Stimulated activated CD8-positive, alpha-beta memory T cell treated with anti-CD3 and anti-CD28 coated beads, Interleukin-7, amount 100 ng/mL, for 48 hours (primary cell): ENCODE measurements around the gene UAP1L1.

Experiments used
- DNase-seq, 2 donors: peaks; one replicate each; pipeline ENCODE4 v3.0.0-alpha.2; 2020; ENCODE audit warnings: low read depth in 1 of 2; ENCODE audit errors: extremely low read depth in 1 of 2

UAP1L1 gene

DNA sequence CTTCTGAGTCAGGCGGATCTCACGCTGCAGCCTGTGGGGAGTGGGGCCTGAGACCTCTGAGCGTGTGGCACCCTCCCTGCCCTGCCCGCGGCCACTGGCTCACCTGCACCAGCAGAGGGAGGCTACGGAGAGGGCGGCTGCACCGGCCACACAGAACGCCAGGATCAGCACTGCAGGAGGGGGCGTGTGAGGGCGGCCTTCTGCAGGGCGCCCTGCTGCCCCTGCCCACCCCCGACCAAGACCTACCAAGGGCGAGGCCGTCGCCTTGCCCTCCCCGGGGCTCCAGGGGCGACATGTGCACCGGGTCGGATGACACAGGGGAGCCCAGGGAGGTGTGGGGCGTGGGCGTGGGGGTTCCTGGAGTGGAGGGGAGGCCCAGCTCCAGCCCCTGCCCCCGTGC is 36.7 kb upstream of the UAP1L1 start:
- no peak for DNase-seq

DNA sequence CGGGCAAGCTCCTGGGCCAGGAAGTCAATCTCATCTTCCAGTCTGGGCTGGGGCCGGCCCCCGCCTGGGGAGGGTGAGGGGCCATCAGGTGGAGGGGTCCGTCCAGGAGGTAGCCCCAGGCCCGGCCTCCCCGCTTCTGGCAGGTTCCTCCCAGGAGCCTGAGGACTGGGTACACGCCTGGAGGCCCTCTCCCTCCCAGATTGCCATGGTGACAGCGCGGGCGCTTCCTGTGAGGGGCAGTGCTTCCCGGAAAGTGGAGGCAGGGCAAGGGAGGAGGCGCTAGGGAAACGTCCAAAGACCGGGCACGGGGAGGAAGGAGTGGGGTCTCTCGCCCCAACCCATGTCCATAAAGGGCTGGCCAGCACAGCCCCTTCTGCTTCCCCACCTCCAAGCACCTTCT is 36.2 kb upstream of the UAP1L1 start:
- no peak for DNase-seq

DNA sequence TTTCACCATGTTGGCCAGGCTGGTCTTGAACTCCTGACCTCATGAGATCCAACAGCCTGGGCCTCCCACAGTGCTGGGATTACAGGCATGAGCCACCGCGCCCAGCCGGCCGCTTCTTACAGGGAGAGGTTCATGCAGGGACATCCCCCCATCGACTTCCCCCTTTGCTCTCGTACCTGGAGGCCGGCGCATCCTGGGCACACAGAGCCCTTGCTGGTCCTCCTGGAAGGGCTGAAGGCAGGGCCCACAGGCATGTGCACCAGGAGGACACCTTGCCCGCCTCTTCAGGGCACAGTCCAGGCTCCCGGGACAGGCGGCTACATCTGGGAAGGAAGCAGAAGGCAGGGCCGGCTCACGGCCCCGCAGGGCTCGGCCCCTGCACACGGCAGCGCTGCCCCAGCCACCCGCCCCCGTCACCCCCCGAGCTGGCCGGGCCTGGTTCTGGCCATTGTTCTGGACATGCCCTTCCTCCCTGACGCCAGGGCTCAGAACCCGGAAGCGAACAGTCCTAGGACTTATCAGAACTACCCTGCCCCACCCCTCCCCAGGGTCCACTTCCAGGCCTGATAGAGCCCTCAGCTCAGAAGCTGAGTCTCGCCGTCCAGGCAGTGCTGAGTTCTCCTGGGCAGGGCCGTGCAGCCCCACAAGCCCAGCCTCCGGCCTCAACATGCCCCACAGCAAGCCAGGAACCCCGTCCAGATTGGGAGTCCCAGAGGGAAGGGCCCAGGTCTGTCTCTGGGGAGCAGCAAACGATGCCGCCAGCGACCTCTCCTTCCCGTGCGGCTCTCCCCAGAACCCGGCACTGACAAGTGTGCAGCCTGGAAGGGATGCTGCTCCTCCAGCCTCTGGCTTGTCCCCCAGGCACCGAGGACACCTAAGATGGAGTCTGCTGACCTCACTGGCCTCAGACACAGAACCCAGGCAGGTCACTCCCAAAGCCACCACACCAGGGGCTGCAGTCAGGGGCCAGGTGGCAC is 34.3 kb upstream of the UAP1L1 start:
- no peak for DNase-seq

DNA sequence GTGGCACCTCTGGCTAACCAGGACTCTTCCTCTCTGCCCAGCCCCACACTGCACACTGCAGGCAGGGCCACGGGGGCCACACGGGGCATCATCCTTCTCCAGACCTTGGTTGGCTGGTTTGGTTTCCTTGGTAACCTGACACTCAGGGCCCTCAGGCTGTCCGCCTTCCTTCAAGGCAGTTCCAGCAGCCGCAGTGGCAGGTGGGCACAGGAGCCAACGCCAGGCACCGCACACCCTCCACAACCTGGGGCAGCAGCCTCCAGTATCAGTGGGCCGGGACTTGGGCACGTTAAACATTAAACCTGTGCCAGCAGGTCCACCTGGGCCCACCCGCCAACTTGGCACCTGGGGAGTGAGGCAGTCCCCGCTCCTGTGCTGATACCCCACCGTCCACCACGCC is 33.3 kb upstream of the UAP1L1 start:
- DNase-seq: no peak

DNA sequence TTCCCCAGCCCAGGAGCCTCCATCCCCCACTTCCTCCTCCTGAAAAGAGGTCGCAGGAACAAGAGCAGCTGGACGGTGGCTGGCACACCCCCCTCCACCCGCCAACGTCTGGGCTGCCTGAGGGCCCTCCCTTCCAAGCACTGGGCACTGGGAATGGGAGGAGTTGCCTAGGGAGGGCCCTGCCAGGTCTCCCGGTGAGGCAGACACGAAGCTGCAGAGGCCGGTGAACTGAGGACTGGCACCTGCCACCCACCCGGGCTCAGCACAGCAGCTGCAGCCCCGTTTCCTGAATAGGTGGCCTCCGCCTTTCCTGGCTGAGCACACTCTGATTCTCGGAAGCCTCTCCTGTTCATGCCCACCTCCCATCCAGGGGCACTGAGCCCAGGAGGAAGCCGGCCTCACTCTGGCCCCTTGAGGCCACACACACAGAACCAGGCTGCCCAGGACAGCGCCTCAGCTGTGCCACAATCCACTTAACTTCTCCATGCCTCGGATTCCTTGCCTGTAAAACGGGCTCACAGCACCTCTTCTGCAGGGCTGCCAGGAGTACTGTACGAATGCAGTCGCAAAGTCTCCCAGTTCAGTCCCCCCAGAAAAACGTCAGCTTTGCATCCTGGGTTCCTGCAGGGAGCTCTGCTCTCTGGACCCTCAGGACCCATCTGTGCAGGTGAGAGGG is 32.7 kb upstream of the UAP1L1 start:
- no peak for DNase-seq

DNA sequence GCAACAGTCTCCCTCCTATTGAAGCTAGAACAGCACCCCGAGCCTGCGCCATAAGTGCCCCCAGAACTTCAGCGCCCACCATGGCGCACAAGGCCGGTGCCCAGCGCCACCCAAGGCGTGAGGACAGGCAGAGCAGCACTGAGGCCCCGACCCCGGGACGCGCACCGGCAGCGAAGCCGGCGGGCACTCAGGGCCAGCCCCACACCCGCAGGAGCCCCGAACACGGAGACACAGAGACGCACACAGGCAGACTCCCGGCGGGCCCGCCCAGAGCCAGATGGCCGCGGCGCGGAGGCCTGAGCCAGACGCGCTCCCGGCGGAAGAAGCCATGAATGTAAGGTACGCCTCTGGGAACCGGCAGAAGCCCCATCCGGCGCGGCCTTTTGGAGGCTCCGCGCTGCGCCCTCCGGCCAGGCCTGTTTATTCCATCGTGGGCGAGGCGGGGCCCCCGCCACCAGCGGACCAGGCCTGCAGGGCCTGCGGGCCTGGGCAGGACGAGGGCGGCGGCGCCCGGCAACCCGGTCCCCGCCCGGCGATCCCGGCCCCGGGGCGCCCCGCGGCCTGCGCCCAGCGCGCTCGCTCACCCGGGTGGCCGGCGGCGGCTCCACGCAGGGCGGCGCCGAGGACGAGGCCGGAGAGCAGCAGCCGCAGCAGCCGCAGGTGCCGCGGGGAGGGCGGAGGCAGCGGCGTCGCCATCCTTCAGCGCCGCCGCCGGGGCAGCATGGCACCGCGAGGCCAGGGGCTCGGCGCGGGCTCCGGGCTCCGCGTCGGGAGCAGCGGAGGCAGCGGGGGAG is 31.8 kb upstream of the UAP1L1 start:
- DNase-seq: no peak

DNA sequence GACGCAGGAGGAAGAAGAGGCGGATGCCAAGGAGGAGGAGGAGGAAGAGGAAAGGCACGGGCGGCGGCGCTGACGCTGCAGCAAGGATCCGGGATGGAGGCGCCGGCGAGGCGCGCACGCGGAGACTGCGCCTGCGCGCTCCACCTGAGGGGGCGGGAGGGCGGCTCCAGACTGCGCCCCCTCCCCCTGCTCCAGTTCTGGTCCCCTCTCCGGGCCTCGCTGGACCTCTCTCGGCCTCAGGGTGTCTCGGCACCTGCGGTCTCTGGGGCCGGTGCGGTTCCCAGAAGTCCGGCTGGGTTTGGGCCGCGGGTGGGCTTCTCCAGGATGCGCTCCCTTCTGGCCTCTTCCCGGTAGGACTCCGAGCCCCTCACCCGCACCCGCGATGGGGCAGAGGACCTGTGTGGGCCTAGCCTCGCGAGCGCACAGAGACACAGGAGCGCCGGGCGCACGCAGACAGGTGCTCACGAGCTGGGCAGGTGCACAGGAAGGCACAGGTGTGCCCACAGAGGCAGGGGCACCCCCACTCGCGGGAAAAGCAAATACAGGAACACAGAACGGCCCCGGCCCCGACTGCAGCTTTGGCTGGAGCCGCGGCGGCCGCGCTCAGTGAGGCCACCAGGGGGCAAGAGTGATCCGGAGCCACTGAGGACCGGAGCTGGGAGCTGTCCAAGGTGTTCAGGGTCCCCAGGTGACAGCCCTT is 31.1 kb upstream of the UAP1L1 start, which contains the start of gene NPDC1:
Gene NPDC1, minus strand, starts transcription at position 90 of the 700 bp plus-strand sequence. CDS start 188 bp downstream, outside the sequence.
- peak in 1 of 2 donors; percentile 71 for DNase-seq

DNA sequence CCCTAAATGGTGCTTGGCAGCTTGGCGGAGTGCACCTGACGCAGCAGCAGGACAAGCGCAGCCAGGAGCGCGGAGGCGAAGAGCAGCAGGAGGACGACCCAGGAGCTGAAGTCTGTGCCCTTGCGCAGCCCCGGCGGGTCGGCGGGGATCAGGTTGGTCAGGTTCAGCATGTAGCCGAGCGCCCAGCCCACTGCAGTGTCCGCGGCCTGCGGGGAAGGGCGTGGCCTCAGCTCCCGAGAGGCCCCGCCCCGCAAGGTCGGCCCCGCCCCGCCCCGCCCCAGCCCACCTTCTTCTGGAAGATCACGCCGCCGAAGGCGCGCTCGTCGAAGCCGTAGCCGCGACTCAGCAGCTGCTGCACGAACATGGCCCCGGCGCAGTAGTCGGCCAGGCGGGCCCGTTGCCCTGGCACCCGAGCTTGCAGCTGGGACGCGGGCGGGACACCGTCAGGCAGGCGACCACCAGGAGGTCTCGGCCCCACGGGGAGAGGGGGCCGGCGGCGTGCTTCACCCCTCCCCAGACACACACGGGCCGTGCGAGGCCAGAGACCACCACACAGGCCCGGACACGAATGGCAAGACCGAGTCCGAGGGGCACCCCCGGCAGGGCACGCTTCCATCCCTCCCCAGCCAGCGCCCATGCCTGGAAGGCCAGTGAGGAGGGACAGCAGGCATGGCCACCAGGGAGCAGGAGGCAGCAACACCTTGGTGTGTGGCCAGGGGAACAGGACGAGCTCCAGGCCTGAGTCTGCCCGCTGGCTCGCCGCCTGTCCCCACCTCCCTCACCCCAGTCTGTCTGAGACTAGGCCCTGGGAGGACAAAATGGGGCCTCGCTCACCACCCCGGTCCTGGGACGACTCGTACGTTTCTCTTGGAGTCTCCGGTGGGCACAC is 28.4 kb upstream of the UAP1L1 start:
- no peak for DNase-seq

DNA sequence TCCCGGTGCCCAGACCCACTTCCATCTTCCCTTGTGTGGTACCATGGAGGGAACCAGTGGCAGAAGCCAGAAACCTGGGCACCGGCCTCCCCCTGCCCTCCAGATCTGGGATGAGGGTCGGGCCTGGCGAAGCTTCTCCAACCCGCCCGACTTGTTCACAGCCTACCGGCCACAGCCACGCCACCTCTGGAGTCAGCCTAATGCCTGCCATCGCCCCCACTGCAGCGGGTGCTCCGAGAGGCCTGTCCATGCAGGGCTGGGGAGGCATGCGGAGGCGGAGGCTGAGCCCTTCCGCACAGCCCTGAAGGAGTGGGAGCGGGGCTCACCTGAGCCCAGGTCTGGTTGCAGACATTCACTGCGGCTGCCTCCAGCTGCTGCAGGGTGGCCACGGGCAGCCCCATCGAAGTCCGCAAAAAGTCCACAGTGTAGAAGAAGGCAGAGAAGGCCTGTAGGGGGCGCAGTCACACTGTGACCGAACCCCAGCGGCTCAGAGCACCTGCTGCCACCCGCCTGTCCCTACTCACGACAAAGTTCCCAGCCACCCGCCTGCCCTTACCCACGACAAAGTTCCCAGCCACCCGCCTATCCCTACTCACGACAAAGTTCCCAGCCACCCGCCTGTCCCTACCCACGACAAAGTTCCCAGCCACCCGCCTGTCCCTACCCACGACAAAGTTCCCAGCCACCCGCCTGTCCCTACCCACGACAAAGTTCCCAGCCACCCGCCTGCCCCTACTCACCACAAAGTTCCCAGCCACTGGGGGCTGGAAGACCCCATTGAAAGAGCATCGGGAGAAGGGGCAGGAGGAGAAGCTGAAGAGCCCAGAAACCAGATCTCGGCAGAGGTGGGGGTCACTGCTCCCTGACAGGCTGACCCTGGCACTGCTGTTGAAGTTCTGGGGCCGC is 27.5 kb upstream of the UAP1L1 start:
- DNase-seq: peak in 1 of 2 donors; percentile 53

DNA sequence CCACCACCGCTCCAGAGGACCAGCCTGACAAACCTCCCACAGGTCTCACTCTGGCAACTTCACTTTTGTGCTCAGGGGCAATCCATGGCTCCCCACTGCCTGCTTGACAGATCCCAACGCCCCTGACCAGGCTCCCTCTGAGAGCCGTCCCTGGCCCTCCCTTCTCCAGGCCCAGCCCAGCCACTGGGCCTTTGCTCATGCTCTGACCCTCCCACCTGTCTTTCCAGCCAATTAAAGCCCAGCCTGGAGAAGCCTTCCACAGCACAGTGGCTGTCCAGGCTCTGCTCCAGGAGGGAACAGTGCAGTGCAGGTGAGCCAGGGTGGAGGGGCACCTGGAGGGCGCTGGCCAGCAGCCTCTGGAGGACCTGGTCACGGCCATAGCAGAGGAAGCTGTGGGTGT is 26.7 kb upstream of the UAP1L1 start:
- no peak for DNase-seq

DNA sequence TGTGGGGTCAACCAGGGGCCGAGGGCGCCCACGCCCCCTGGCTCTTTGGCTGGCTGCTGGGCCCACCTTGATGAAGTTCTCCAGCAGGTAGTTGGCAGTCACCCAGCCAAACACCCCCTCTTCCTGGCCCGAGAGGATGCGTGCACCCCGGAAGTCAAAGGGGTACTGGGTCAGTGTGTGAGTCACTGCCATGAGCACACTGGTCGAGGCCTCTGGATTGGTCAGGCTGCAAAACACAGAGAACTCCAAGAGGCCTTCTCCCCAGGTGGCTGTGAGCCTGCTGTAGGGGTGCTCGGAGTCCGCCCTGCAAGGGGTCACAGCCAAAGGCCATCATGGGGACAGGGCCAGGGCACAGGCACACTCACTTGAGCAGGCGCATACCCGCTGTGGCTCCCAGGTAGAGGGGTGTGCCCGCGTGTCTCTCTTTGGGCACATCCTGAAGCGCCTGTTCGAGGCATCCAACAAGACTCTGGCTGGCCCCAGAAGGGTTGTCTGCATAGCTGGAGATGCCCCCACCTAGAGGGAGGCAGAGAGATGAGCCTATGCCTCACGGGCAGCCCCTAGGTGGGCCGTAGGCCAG is 26.1 kb upstream of the UAP1L1 start:
- DNase-seq: no peak

DNA sequence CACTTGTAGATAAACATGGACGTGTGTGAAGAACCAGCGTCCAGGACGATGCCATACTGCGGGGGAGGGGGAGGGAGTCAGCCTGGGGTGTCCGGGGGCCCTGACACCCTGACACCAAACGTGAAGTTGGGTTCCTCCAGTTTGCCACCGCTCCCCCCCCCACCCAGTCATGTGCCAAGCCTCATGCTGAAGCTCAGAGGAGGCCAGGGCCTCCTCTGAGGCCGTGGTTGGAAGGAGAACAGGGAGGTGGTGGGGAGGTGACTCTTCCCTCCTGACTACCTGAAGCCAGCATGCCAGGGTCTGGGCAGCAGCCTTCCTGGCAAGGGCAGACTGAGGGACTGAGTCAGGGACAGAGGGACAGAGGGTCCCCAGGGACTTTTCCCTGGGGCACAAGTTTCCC is 25.0 kb upstream of the UAP1L1 start:
- no peak for DNase-seq

DNA sequence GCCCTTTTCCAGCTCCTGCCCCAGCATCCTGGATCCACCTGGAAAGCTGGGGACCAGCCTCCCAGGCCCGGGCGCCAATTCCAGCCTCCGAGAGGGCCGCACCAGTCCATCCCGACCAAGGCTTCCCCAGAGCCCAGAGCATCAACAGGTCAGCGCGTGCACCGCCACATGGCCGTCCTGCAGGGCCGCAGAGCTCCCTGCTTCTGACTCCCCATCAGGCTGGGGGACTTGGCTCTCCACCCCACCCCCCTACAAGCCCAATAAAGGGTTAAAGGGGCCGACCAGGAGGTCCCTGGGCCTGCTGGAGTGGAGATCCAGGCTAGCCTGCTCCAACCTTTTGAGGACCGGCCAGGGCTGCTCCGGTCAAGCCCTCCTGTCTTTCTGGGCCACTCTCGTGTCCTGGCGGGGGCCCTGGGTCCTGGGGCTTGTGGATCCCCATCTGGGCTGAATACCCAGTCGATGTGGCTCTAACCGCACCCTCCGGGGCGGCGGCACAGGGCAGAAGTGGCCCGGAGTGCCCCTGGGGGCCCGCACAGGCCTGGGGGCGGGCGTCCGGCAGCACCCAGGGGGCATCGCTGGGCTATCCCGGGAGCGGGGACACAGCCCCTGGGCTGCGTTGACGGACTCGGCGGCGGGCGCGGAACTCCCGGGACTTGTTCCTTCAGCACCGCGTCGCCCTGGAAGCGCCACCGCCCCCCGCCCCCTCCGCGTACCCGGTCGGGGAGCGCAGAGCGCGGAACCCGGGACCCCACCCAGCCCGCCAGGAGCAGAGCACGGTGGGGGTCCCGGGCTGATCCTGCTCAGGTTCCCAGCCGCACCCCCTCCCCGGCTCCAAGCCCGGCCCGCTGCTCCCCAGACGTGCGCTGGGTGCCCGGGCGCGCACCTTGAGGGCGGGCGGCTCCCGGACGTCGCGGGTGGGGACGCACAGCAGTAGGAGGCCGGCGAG is 24.0 kb upstream of the UAP1L1 start:
- DNase-seq: no peak

DNA sequence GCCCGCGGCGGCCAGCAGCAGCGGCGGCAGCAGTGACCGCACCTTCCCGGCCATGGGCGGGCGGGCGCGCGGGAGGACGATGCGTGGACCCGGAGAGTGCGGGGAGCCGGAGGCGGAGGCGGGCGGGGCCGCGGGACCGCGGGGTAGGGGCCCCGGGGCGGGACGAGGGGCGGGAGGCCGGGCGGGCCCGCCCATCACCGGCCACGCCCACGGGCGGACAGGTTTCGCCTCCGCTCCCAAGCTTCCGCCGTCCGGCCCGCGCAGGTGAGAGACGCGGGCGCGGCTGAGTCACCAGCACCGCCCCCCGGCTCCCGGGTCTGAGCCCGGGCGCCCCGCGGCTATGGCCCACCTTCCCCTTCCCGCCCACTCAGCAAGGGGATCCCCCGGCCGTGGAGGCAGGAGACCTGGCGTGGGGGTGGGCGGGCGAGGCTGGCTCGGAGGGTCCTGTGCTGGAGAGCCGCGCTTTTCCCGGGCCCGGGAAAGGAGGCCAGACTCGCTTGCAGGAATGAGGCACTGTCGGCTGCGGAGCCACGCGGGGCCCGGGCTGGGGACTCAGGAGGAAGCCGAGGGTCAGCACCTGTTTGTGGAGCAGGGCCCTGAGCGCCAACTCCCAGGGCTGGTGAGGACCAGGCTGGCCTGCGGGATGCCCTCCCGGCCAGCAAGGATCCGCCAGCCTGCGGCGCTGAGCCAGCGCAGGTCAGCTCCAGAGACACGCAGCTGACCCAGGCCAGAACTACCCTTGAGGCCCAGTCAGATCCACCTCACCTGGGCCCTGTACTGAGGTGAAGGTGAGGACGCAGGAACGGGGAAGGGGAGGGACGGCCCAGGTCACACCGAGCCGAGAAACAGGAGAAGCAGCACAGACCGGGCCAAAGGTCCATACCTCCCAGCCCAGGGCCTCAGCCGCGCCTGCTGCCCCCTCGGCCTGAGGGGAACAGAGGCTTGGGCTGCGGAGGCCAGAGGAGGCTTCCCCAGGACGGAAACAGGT is 23.1 kb upstream of the UAP1L1 start, which contains the start of gene ENTPD2:
Gene ENTPD2, minus strand, starts transcription at position 118 of the 988 bp plus-strand sequence. Its CDS starts 64 bp downstream, at position 54.
- DNase-seq: no peak

DNA sequence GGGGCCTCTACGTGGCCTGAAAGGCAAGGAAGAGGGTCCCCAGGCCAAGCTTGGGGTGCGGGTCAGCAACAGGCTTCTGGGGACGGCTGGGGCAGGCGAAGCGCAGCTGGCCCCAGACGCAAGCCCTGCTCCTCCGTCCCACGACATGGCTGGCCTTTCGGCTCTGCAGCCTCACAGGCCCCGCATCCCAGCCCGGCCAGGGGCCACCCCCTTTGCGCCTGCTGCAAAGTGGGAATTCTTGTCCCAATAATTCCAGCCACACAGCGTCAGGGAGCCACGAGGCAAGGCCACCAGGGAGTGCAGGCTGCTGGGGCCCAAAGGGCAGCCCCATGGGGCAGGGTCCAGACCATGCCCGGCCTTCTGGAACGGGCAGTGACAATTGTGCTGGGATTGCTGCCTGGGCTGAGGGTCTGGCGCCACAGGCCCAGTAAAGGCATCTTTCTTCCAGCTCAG is 22.4 kb upstream of the UAP1L1 start:
- no peak for DNase-seq
